Calu3 (cell line): ENCODE measurements around the gene STAT5B. TPM values are rescaled to one million over a fixed set of nuclear protein-coding genes. Genes with fewer than 3 reads are reported as not detected.

Experiments
- BruUV-seq: library from RNA; stranded (reverse); fragments of 400-500 nt; replicated peaks from 2 replicates; lab custom pipeline; 2021; lab: Mats Ljungman, UMichigan
- CTCF ChIA-PET: fragments of 300-600 bp; sonication (Branson Sonifier 250); formaldehyde crosslinking; loops from one replicate; lab custom pipeline; 2022; ENCODE audit warnings: antibody characterized with exemption; lab: Charles Lee
- DNase-seq: peaks from one replicate; pipeline ENCODE4 v3.0.0; 2022
- H3K27ac Mint-ChIP-seq: one replicate; pipeline ENCODE4 v1.8.0; 2022; ENCODE audit warnings: mixed read lengths; ENCODE audit not compliant: unreplicated experiment
- H3K27me3 Mint-ChIP-seq: one replicate; pipeline ENCODE4 v1.8.0; 2022; ENCODE audit warnings: mixed read lengths; ENCODE audit not compliant: unreplicated experiment
- H3K36me3 Mint-ChIP-seq: one replicate; pipeline ENCODE4 v1.8.0; 2022; ENCODE audit warnings: mild to moderate bottlenecking, moderate library complexity, mixed read lengths; ENCODE audit not compliant: insufficient read depth, unreplicated experiment
- H3K4me1 Mint-ChIP-seq: one replicate; pipeline ENCODE4 v1.8.0; 2022; ENCODE audit warnings: mild to moderate bottlenecking, low read depth, mixed read lengths; ENCODE audit not compliant: unreplicated experiment
- H3K4me3 Mint-ChIP-seq: one replicate; pipeline ENCODE4 v1.8.0; 2022; ENCODE audit warnings: mild to moderate bottlenecking, low read depth, moderate library complexity, mixed read lengths; ENCODE audit not compliant: unreplicated experiment
- H3K9me3 Mint-ChIP-seq: one replicate; pipeline ENCODE4 v1.8.0; 2022; ENCODE audit warnings: low read depth, mixed read lengths; ENCODE audit not compliant: unreplicated experiment
- intact Hi-C: fragments of 100-400 bp; cut with micrococcal nuclease; formaldehyde crosslinking; loops from one replicate; pipeline ENCODE4 v1.10.0; 2022; ENCODE audit not compliant: unreplicated experiment
- total RNA-seq: library from RNA; stranded (reverse); gene quantifications from 2 replicates; pipeline ENCODE4 v1.2.3, GENCODE V29; 2022
- TF ChIP-seq, protein P1 (sequence below): fragments of 200-600 bp; IDR thresholded peaks from one replicate; pipeline ENCODE4 v1.8.0; 2022; ENCODE audit warnings: antibody characterized with exemption; ENCODE audit not compliant: unreplicated experiment

Gene STAT5B
- total RNA-seq, 1 experiment from 2014 or later, result 45.8 TPM

DNA sequence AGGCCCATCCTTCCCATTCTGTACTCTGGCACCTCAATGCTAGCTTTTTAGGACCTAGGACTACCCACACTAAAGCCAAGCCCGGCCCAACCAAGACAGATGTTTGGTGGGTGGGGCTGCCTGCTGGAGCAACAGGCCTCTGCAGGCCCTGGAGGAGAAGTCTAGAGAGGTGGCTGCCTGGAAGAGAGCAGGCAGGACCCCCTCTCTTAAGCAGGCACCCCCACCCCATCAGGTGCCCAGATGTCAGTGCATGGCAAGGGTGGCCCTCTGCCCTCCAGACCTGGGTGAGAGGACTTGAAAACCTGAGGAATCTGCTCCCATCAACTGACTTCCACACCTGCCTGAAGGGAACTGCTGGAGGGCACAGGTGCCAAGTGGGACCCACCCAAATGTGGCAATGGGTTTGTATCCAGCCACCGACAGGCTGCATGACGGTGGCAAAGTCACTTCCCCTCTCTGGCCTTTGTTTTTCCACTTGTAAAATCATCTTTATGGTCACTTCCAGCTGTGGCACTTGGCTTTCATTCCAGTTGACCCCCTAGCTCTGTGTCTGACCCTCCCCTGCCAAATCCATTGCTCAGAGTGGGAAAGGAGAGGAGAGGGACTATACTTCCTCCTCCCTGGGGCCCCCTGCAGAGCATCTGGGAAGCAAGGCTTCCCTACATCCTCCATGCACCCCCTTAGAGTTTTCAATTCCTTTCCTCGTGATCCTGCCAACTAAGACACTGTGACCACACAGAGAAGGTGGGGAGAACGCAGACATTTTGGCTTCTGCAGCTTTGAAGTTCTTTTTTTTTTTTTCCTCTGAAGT, 10.4 kb upstream of the STAT5B start:
- CTCF ChIA-PET, result no interaction called here
- intact Hi-C loops, result no loop called here
- BruUV-seq, result no TSS peak
- H3K36me3 Mint-ChIP-seq, result peaks cover 8% of the 10 kb centered on the region
- TF ChIP-seq, protein P1, sequence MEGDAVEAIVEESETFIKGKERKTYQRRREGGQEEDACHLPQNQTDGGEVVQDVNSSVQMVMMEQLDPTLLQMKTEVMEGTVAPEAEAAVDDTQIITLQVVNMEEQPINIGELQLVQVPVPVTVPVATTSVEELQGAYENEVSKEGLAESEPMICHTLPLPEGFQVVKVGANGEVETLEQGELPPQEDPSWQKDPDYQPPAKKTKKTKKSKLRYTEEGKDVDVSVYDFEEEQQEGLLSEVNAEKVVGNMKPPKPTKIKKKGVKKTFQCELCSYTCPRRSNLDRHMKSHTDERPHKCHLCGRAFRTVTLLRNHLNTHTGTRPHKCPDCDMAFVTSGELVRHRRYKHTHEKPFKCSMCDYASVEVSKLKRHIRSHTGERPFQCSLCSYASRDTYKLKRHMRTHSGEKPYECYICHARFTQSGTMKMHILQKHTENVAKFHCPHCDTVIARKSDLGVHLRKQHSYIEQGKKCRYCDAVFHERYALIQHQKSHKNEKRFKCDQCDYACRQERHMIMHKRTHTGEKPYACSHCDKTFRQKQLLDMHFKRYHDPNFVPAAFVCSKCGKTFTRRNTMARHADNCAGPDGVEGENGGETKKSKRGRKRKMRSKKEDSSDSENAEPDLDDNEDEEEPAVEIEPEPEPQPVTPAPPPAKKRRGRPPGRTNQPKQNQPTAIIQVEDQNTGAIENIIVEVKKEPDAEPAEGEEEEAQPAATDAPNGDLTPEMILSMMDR, result no peak
- no peak for DNase-seq
- no peaks in the 10 kb centered on the region for H3K9me3 Mint-ChIP-seq
- no peak overlapping the region for H3K27ac Mint-ChIP-seq
- H3K4me1 Mint-ChIP-seq, result no peaks in the 10 kb centered on the region
- H3K27me3 Mint-ChIP-seq, result peaks cover 31% of the 10 kb centered on the region
- peak overlapping the region; percentile 23 for H3K4me3 Mint-ChIP-seq

- no peaks in the 10 kb centered on the region for H3K4me1 Mint-ChIP-seq
- peaks cover 26% of the 10 kb centered on the region for H3K27me3 Mint-ChIP-seq
- TF ChIP-seq, protein P1, result no peak
- CTCF ChIA-PET, result no interaction called here
- DNase-seq, result no peak
- no peaks in the 10 kb centered on the region for H3K9me3 Mint-ChIP-seq
- no peak overlapping the region for H3K4me3 Mint-ChIP-seq
- H3K27ac Mint-ChIP-seq, result no peak overlapping the region
- no TSS peak for BruUV-seq
- H3K36me3 Mint-ChIP-seq, result peaks cover 8% of the 10 kb centered on the region
- intact Hi-C loops, result no loop called here
These were observed 9.3 kb upstream of the STAT5B start for GRCh38 chr17:42285346-42286050.

GRCh38 chr17:42284566-42284965, 8.4 kb upstream of the STAT5B start:
- no peaks in the 10 kb centered on the region for H3K9me3 Mint-ChIP-seq
- no peak overlapping the region for H3K4me3 Mint-ChIP-seq
- DNase-seq, result no peak
- no peak overlapping the region for H3K27ac Mint-ChIP-seq
- intact Hi-C loops, result no loop called here
- H3K4me1 Mint-ChIP-seq, result no peaks in the 10 kb centered on the region
- BruUV-seq, result no TSS peak
- TF ChIP-seq, protein P1, result no peak
- peaks cover 17% of the 10 kb centered on the region for H3K27me3 Mint-ChIP-seq
- CTCF ChIA-PET, result no interaction called here
- H3K36me3 Mint-ChIP-seq, result peaks cover 8% of the 10 kb centered on the region

DNA sequence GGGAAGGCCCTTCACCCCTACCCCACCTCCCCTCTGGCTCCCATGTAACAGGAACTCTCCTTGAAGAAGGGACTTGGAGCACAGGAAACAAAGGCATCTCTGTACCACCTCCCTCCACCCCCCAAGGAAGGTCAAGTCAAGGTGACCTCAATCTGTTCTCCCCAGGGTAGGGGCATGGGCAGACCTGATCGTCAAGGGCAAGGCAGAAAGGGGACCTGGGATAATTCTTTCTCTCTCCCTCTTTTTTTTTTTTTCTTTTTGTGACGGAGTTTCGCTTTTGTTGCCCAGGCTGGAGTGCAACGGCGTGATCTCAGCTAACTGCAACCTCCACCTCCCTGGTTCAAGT, 7.8 kb upstream of the STAT5B start:
- H3K36me3 Mint-ChIP-seq, result peaks cover 8% of the 10 kb centered on the region
- no peaks in the 10 kb centered on the region for H3K9me3 Mint-ChIP-seq
- TF ChIP-seq, protein P1, result no peak
- no peak overlapping the region for H3K27ac Mint-ChIP-seq
- no peaks in the 10 kb centered on the region for H3K4me1 Mint-ChIP-seq
- CTCF ChIA-PET, result interaction anchor here (0.6 kb wide), 1 partner anchor 352 kb away, joined by 4 read pairs; no protein-coding TSS in a partner anchor
- intact Hi-C loops, result no loop called here
- H3K4me3 Mint-ChIP-seq, result no peak overlapping the region
- BruUV-seq, result no TSS peak
- H3K27me3 Mint-ChIP-seq, result peaks cover 16% of the 10 kb centered on the region
- DNase-seq, result no peak
